ENCODE data around the gene TEN1. TPM values are rescaled to one million over a fixed set of nuclear protein-coding genes. Genes with fewer than 3 reads are reported as not detected.
A peak's percentile ranks its signal among the peaks of the same experiment; 100 is the strongest.

TEN1 gene
- total and polyA plus RNA-seq, 2 of the 13 experiments (the other 11 are each of a cell fraction or from before 2014, with no cell fraction given): 18.0 to 21.3 TPM

DNA sequence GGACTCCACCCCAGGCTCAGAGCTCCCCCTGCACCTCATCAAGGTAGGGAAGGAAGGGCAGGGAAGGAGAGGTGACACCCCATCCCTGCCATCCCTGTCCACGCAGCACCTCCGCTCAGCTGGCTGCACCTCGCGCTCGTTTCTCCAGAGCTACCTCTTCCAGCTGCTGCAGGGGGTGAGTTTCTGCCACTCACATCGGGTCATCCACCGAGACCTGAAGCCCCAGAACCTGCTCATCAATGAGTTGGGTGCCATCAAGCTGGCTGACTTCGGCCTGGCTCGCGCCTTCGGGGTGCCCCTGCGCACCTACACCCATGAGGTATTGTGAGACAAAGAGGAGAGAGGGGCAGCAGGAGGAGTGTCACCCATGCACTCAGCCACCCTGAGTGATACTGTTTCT, 23.1 kb downstream of the TEN1 start:
- Histone ChIP-seq H3K79me2 (ENCODE audit: insufficient read depth, low read length) (no peaks in the 10 kb centered on the region), H2AFZ (ENCODE audit: low read length) (no peak overlapping the region), H3K4me1 (ENCODE audit: insufficient read depth, low read length) (peaks cover 89% of the 10 kb centered on the region), H3K27me3 (ENCODE audit: control insufficient read depth in 1 of 2, insufficient read depth in 2 of 2, low read length in 2 of 2) (no peaks in the 10 kb centered on the region), H3K36me3 (replicated peaks in 1 of 2; ENCODE audit: control insufficient read depth in 1 of 2, insufficient read depth in 2 of 2, low read length in 2 of 2) (peaks cover 0 to 2% of the 10 kb centered on the region in 2 experiments; a peak in 1 of 5 replicates), H3K4me2 (ENCODE audit: low read depth, low read length) (no peak overlapping the region), H3K27ac (ENCODE audit: extremely low read length, insufficient read depth, low read length) (peak overlapping the region; percentile 83), H3K9ac (ENCODE audit: insufficient read depth, low read depth, low read length) (no peak overlapping the region), H3K4me3 (replicated peaks in 1 of 3; ENCODE audit: insufficient read depth in 1 of 3, low read depth in 2 of 3, low read length in 3 of 3) (no peak overlapping the region), H4K20me1 (ENCODE audit: insufficient read depth, low read length) (no peaks in the 10 kb centered on the region), H3K9me3 (ENCODE audit: low read length) (no peaks in the 10 kb centered on the region)
- intact Hi-C loops (cut with micrococcal nuclease; ENCODE audit: unreplicated experiment): no loop called here
- ATAC-seq: no peak
- FAIRE-seq: no peak
- no peak for DNase-seq (ENCODE audit: low spot score)
- WGBS (ENCODE audit: low lambda C conversion rate): 97% methylated on average over 12 of the region's 12 CpGs
- ChIA-PET CTCF (ENCODE audit: low intra/inter-chr PET ratio, low total read pairs) (no interaction called here), POLR2A (interaction anchor here (0.8 to 14.3 kb wide), 7 partner anchors 12 to 222 kb away, joined by 3 to 481 read pairs (median 19); partner anchors contain the start of genes ACOX1, MRPL38 and TEN1)
- no TSS peak for BruUV-seq (replicated peaks)
- in situ Hi-C loops (cut with HindIII; ENCODE audit: extremely low pct_ligation_motif_present, low pct_unique_long_range_greater_than_20kb): no loop called here
- TF ChIP-seq MYC (CRISPR knock-in tag; IDR thresholded peaks at IDR 0.05; ENCODE audit: borderline replicate concordance) (no peak), TBL1XR1 (IDR thresholded peaks at IDR 0.05; ENCODE audit: borderline replicate concordance, low read length, partially characterized antibody) (no peak), ZNF839 (CRISPR knock-in tag; IDR thresholded peaks at IDR 0.05; ENCODE audit: borderline replicate concordance) (no peak), HNF4G (IDR thresholded peaks at IDR 0.05; ENCODE audit: borderline replicate concordance, low read depth, low read length) (no peak), HNF4G (CRISPR knock-in tag; IDR thresholded peaks at IDR 0.05; ENCODE audit: borderline replicate concordance, low read depth) (no peak), ARNT (IDR thresholded peaks at IDR 0.05) (no peak), ZNF329 (CRISPR knock-in tag; IDR thresholded peaks at IDR 0.05; ENCODE audit: low read depth) (no peak), DZIP1 (CRISPR knock-in tag; IDR thresholded peaks at IDR 0.05) (no peak), ZNF768 (CRISPR knock-in tag; IDR thresholded peaks at IDR 0.05) (no peak), REPIN1 (CRISPR knock-in tag; IDR thresholded peaks at IDR 0.05; ENCODE audit: borderline replicate concordance, low read depth) (no peak), ZNF687 (CRISPR knock-in tag; IDR thresholded peaks at IDR 0.05) (peak; percentile 25; the same call in 1 of the 2 replicates), FOXC1 (CRISPR knock-in tag; IDR thresholded peaks at IDR 0.05; ENCODE audit: borderline replicate concordance) (0 out of 2 replicates have a peak, but pooled peaks have one; percentile 5), AHR (CRISPR knock-in tag; IDR thresholded peaks at IDR 0.05) (no peak), KAT7 (CRISPR knock-in tag; IDR thresholded peaks at IDR 0.05; ENCODE audit: borderline replicate concordance) (no peak)
- TF ChIP-seq, protein P1, sequence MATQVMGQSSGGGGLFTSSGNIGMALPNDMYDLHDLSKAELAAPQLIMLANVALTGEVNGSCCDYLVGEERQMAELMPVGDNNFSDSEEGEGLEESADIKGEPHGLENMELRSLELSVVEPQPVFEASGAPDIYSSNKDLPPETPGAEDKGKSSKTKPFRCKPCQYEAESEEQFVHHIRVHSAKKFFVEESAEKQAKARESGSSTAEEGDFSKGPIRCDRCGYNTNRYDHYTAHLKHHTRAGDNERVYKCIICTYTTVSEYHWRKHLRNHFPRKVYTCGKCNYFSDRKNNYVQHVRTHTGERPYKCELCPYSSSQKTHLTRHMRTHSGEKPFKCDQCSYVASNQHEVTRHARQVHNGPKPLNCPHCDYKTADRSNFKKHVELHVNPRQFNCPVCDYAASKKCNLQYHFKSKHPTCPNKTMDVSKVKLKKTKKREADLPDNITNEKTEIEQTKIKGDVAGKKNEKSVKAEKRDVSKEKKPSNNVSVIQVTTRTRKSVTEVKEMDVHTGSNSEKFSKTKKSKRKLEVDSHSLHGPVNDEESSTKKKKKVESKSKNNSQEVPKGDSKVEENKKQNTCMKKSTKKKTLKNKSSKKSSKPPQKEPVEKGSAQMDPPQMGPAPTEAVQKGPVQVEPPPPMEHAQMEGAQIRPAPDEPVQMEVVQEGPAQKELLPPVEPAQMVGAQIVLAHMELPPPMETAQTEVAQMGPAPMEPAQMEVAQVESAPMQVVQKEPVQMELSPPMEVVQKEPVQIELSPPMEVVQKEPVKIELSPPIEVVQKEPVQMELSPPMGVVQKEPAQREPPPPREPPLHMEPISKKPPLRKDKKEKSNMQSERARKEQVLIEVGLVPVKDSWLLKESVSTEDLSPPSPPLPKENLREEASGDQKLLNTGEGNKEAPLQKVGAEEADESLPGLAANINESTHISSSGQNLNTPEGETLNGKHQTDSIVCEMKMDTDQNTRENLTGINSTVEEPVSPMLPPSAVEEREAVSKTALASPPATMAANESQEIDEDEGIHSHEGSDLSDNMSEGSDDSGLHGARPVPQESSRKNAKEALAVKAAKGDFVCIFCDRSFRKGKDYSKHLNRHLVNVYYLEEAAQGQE (IDR thresholded peaks at IDR 0.05; ENCODE audit: borderline replicate concordance in 1 of 2, low read depth in 1 of 2, low read length in 2 of 2): no peak

Measured in HepG2 (cell line).